ENCODE results near the gene LLCFC1. TPM values are rescaled to one million over a fixed set of nuclear protein-coding genes. Genes with fewer than 3 reads are reported as not detected.

Gene LLCFC1
- total RNA-seq, 1 donor from 2014 or later, result not detected

DNA sequence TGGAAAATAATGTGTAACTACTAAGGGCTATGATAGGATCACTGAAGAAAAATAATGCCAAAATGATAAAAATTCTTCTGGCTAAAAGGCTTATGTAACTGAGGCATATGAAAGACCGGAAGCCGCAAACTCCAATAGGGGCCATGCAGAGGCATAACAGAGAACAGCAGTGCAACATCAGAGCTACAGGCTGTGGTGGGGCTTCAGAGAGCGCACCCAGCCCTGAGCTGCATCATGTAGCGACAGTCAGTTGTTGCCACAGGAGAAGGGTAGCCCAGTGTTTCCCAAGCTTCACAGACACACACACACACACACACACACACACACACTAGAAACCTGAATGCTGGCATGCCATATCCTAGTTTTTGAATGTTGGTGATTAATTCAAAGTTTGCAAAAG, 9.3 kb downstream of the LLCFC1 start:
- Mint-ChIP-seq H3K4me1 (ENCODE audit: low read depth, unreplicated experiment) (no peaks in the 10 kb centered on the region), H3K36me3 (ENCODE audit: unreplicated experiment) (peaks cover under 1% of the 10 kb centered on the region), H3K9me3 (ENCODE audit: unreplicated experiment) (peaks cover 1% of the 10 kb centered on the region), H3K27me3 (ENCODE audit: unreplicated experiment) (peaks cover 3% of the 10 kb centered on the region), H3K4me3 (ENCODE audit: unreplicated experiment) (no peak overlapping the region), H3K27ac (ENCODE audit: unreplicated experiment) (no peak overlapping the region)
- no peak for TF ChIP-seq CTCF (IDR thresholded peaks at IDR 0.05; ENCODE audit: partially characterized antibody, unreplicated experiment)
- DNase-seq, result no peak

GRCh38 chr7:142950235-142950634, 11.0 kb downstream of the LLCFC1 start:
- no peak overlapping the region for H3K4me3 Mint-ChIP-seq (ENCODE audit: unreplicated experiment)
- H3K27me3 Mint-ChIP-seq (ENCODE audit: unreplicated experiment), result peaks cover 2% of the 10 kb centered on the region
- H3K27ac Mint-ChIP-seq (ENCODE audit: unreplicated experiment), result no peak overlapping the region
- H3K9me3 Mint-ChIP-seq (ENCODE audit: unreplicated experiment), result peaks cover 5% of the 10 kb centered on the region
- H3K36me3 Mint-ChIP-seq (ENCODE audit: unreplicated experiment), result peaks cover 6% of the 10 kb centered on the region
- no peak for DNase-seq
- no peaks in the 10 kb centered on the region for H3K4me1 Mint-ChIP-seq (ENCODE audit: low read depth, unreplicated experiment)
- no peak for TF ChIP-seq CTCF (IDR thresholded peaks at IDR 0.05; ENCODE audit: partially characterized antibody, unreplicated experiment)

DNA sequence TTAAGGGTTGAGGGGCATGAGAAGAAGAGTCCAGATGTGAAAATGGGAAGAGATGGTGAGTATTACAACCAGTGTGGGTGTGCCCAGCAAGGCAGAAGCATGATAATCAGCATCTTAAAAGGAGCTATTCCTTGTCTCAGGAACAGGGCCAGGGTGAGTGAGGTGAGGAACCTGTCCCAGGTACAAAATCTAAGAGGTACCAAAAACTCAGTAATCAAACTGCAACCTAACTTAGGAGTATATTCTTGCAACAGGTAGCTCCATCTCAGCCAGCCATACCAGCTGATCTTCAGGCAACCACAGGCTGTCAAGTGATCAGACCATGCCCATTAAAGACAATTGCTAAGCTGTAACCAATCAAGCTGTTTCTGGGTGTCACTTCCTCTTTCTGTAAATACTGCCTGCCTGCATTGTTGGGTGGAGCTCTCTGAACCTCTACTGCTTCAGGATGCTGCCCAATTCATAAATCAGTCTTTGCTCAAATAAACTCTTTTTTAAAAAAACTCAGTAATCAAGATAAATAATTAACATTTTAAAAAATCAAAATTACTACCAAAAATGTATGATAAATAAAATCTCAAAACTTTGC, 15.5 kb downstream of the LLCFC1 start:
- peaks cover 5% of the 10 kb centered on the region for H3K9me3 Mint-ChIP-seq (ENCODE audit: unreplicated experiment)
- H3K27ac Mint-ChIP-seq (ENCODE audit: unreplicated experiment), result no peak overlapping the region
- H3K36me3 Mint-ChIP-seq (ENCODE audit: unreplicated experiment), result peaks cover 14% of the 10 kb centered on the region
- H3K4me1 Mint-ChIP-seq (ENCODE audit: low read depth, unreplicated experiment), result no peaks in the 10 kb centered on the region
- TF ChIP-seq CTCF (IDR thresholded peaks at IDR 0.05; ENCODE audit: partially characterized antibody, unreplicated experiment), result no peak
- no peak for DNase-seq
- H3K27me3 Mint-ChIP-seq (ENCODE audit: unreplicated experiment), result peaks cover 4% of the 10 kb centered on the region
- H3K4me3 Mint-ChIP-seq (ENCODE audit: unreplicated experiment), result no peak overlapping the region

DNA sequence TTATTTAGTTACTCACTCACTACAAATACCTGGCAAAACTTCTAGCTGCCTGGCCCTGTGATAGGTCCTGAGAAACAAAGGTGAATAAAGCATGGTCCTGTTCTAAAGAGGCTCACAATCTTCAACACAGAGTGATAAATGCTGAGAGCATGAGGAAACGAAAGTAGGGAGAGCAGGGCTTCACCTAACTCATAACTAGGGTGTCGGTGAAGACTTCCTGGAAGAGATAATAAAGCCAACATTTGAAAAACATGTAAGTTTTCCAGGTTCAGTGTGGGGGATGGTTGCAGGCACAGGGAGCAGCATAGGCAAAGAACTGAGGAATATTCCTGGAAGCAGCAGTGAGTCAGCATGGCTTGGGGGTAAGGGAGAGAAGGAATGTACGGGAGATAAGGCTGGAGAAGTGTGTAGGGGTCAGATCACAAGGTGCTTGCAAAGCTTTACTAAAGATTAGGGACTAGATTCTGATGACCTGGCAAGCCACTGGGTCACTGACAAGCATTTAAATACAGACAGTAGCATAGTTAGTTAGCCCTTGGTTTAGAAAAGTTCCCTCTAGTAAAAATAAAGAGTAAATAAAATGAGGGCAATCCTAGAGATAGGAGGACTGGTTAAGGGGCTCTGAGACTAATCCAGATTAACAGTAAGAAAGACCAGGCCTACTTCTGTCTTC, 17.8 kb downstream of the LLCFC1 start:
- Mint-ChIP-seq H3K27ac (ENCODE audit: unreplicated experiment) (no peak overlapping the region), H3K4me3 (ENCODE audit: unreplicated experiment) (no peak overlapping the region), H3K27me3 (ENCODE audit: unreplicated experiment) (peaks cover 4% of the 10 kb centered on the region), H3K36me3 (ENCODE audit: unreplicated experiment) (peaks cover 17% of the 10 kb centered on the region), H3K4me1 (ENCODE audit: low read depth, unreplicated experiment) (no peaks in the 10 kb centered on the region), H3K9me3 (ENCODE audit: unreplicated experiment) (peaks cover 10% of the 10 kb centered on the region)
- no peak for TF ChIP-seq CTCF (IDR thresholded peaks at IDR 0.05; ENCODE audit: partially characterized antibody, unreplicated experiment)
- DNase-seq, result no peak

- no peak for TF ChIP-seq CTCF (IDR thresholded peaks at IDR 0.05; ENCODE audit: partially characterized antibody, unreplicated experiment)
- Mint-ChIP-seq H3K36me3 (ENCODE audit: unreplicated experiment) (peaks cover 17% of the 10 kb centered on the region), H3K27ac (ENCODE audit: unreplicated experiment) (no peak overlapping the region), H3K9me3 (ENCODE audit: unreplicated experiment) (peaks cover 10% of the 10 kb centered on the region), H3K27me3 (ENCODE audit: unreplicated experiment) (peaks cover 4% of the 10 kb centered on the region), H3K4me1 (ENCODE audit: low read depth, unreplicated experiment) (peaks cover 3% of the 10 kb centered on the region), H3K4me3 (ENCODE audit: unreplicated experiment) (no peak overlapping the region)
- no peak for DNase-seq
These were observed 18.4 kb downstream of the LLCFC1 start for GRCh38 chr7:142957723-142958122.

All from glutamatergic neuron (in vitro differentiated cells).